HG03521 (cell line): Measurements from ENCODE around the gene TEX13A.

Experiments
- ATAC-seq: cut with Tn5 transposase; IDR thresholded peaks from one replicate; pipeline ENCODE4 v1.9.1; 2021; ENCODE audit warnings: mild to moderate bottlenecking, moderate library complexity; ENCODE audit not compliant: unreplicated experiment

TEX13A gene

DNA sequence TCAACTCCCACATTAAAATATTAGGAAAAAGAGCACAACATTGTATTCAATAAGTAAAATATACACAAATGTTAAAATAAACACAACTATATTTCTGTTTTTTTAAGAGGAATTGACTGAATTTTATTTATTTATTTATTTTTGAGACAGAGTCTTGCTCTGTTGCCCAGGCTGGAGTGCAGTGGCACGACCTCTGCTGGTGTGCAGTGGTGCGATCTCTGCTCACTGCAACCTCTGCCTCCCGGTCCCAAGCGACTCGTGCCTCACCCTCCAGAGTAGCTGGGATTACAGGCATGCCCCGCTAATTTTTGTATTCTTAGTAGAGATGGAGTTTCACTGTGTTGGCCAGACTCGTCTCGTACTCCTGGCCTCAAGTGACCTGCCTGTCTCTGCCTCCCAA is 31.4 kb downstream of the TEX13A start:
- no peak for ATAC-seq

DNA sequence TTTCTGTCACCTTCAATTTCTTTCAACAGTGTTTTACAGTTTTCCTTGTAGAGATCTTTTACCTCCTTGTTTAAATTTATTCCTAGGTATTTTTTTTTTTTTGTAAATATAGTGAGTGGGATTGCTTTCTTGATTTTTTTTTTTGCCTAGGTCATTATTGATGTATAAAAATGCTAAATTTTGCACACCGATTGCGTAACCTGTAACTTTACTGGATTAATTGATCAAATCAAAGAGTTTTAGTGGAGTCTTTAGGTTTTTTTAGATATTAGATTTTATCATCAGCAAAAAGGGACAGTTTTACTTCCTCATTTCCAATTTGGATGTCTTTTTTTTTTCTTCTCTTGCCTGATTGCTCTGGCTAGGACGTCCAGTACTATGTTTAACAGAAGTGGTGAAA is 40.9 kb downstream of the TEX13A start:
- ATAC-seq: no peak

DNA sequence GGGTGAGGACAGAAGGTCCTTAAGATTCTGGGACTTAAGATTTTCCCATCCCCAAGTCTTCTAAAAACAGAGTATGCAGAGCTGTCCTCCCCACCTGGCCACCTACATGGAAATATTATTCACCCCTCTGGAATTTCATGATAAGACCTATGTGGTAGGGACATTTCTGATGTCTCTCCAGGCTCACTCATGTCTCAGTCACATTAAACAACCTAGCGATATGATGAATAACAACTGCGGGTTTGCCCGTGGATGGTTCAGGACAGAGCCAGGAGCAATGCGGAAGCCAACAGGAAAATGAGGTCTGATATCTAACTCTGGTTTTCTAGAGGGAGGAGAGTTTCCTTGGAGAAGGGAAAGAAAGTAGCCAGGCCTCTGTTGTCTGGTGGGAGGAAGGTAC is 47.4 kb downstream of the TEX13A start:
- no peak for ATAC-seq
